Fibroblast of pulmonary artery (primary cell): Measurements from ENCODE around the gene SYDE1.

Experiments used
- DNase-seq: peaks from one replicate; pipeline ENCODE4 v3.0.0-alpha.2; 2010; ENCODE audit warnings: low read depth
- H3K4me3 ChIP-seq: replicated peaks from 2 replicates; pipeline ENCODE4 v1.5.1; 2011; ENCODE audit warnings: low read depth, mild to moderate bottlenecking, control low read depth, low read length, moderate library complexity
- CTCF ChIP-seq: IDR thresholded peaks from 2 replicates; pipeline ENCODE4 v1.5.1; 2011; ENCODE audit warnings: mild to moderate bottlenecking, control low read depth, low read length, inconsistent platforms; ENCODE audit errors: missing control alignments

The SYDE1 gene

GRCh38 chr19:15138427-15138826 lies 31.2 kb downstream of the SYDE1 start:
- TF ChIP-seq CTCF = no peak
- no peak overlapping the region for H3K4me3 ChIP-seq
- DNase-seq = no peak

GRCh38 chr19:15141143-15141542 lies 33.9 kb downstream of the SYDE1 start:
- no peak overlapping the region for H3K4me3 ChIP-seq
- TF ChIP-seq CTCF = no peak
- DNase-seq = no peak

- TF ChIP-seq CTCF = no peak
- DNase-seq = no peak
- no peak overlapping the region for H3K4me3 ChIP-seq
Measured at GRCh38 chr19:15142313-15142712, 35.1 kb downstream of the SYDE1 start.

- DNase-seq = peak; percentile 49
- H3K4me3 ChIP-seq = no peak overlapping the region
- TF ChIP-seq CTCF = no peak
Measured at GRCh38 chr19:15144046-15144646, 36.9 kb downstream of the SYDE1 start.

GRCh38 chr19:15147090-15147489 lies 39.9 kb downstream of the SYDE1 start:
- H3K4me3 ChIP-seq = no peak overlapping the region
- TF ChIP-seq CTCF = no peak
- no peak for DNase-seq

GRCh38 chr19:15149737-15150136 lies 42.5 kb downstream of the SYDE1 start:
- TF ChIP-seq CTCF = no peak
- DNase-seq = no peak
- H3K4me3 ChIP-seq = no peak overlapping the region

GRCh38 chr19:15154002-15154612 lies 46.9 kb downstream of the SYDE1 start:
- TF ChIP-seq CTCF = peak; percentile 73
- peak; percentile 67 for DNase-seq

More at GRCh38 chr19:15154002-15154612, 46.9 kb downstream of the SYDE1 start:
- H3K4me3 ChIP-seq = no peak overlapping the region
